GM21825 (cell line): ENCODE results near the gene SH2D3C.
A peak's percentile ranks its signal among the peaks of the same experiment; 100 is the strongest.

Source experiments
- ATAC-seq: cut with Tn5 transposase; IDR thresholded peaks from one replicate; pipeline ENCODE4 v1.9.1; 2021; ENCODE audit warnings: mild to moderate bottlenecking, moderate library complexity; ENCODE audit not compliant: unreplicated experiment

The SH2D3C gene

DNA sequence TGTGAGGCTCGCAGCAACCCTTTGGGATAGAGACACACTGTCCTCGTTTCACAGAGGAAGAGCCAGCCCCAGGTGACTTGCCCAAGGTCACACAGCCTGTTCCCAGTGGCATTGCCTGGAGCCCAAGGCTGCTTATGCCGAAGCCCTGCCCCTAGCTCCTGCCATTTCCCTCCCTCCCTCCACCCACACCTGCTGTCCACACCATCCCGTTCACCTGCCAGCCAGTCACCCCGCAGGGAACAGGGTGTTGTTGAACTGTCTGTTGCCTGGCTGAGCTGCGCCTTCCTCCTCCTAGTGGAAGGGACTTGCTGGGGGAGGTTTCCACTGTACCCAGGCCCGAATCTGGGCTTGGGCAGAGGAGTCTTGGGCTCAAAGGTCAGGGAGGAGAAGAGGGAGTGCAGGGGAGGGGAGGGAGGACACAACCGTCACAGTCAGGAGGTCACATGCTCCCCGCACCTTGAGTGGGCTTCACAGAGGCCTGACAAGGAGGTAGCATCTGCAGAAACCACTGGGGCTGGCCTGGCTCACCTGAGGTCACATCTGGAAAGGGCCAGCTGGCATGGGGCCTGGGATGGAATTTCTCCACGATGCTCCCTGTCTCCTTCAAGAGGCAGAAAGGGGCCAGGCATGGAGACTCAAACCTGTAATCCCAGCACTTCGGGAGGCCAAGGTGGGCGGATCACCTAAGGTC is 56.3 kb downstream of the SH2D3C start:
- no peak for ATAC-seq

DNA sequence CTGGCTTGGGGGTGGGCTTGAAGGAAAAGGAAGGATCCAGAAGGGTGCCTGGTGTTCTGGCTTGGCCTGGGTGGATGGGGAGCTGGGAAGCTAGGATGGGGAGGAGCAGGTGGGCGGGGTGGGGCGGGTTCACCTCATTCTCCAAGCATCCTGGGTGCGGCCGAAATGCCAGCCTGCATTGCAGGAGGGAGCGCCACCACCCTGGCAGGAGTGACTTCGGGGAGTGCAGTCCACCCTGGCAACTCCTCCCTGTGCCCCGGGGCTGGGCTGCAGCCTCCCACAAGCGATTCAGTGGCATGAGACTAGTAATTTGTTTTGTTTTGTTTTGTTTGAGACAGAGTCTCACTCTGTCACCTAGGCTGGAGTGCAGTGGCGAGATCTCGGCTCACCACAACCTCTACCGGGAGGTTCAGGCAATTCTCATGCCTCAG is 57.1 kb downstream of the SH2D3C start:
- ATAC-seq = no peak

DNA sequence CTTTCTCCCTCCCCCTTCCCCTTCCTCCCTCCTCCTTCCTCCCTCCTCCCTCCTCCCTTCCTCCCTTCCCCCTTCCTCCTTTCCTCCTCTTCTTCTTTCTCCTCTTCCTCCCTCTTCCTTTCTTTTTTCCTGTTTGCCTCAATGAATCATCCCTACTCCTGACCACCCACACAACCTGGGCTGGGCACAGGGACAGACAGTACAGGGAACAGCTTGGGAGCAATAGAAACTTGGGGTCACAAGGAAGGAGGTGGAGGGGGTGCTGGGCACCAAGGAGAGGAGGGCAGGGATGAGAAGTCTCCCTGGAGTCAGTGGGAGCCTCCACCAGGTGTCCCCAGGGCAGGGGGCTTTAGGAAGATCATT is 57.6 kb downstream of the SH2D3C start:
- ATAC-seq = no peak

DNA sequence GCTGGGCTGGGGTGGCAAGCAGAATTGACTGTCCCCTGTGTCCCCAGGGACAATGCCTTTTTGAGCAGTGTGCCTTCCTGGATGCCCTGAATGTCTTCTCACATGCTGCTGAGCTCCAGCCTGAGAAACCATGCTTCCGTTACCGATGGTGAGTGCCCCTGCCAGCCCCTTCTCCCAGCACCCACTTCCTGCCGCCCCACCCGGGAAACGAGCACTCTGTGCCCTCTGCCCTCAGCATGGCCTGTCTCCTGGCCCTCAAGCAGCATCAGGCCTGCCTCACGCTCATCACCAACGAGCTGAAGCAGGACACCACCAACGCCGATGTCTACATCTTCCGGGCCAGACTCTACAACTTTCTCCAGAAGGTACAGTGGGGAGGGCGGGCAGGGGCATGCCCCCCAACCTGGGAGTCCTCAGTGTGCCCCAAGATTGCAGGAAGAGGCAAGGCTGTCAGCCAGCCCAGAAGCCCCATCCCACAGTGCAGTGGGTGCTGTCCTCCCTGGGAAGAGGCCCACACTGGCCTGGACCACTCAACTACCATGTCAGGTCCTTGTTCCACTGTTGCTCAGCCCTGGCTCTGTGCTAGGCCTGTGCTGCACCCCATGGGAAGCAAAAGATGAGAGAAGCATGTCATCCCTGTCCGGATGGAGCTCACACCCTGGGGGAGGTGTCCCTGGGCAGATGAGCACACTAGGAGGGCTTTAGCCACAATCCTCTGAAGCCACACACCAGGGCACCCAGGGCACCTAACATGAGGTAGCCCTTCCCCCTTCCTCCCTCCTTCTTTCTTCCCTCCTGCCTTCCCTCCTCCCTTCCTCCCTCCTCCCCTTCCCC is 58.2 kb downstream of the SH2D3C start:
- no peak for ATAC-seq

DNA sequence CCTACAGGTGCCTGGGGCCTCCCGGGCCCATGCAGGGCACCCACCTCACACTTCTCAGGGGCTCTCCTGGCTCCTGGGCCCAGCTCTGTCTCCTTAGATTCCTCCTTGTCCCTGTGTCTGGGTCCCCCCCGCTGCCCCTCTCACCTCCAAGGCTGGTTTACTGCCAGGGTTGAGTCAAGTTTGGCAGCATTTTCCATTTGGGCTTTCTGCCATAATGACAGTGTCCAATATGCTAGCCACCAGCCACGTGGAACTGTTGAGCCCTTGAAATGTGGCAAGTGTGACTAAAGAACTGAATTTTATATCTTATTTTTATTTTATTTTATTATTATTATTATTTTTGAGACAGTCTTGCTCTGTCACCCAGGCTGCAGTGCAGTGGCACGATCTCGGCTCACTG is 60.7 kb downstream of the SH2D3C start:
- ATAC-seq = no peak

DNA sequence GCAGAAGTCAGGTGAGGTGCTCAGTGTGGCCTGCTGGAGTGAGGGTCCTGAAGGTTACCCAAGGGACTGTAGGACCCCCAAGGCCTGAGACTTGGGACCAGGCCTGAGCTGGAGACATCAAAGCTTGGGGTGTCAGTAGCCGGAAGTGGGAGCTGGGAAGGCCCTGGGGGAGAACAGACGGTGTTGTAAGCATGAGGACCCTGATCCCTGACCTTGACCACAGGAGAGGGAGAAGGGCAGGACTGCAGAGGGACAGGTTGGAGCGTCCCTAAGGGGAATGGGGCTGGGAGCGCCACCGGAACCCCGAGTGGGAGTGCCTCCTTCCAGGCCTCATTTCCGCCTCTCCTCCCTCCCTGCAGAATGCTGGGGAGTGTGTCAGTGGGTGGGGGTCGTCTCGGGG is 62.1 kb downstream of the SH2D3C start:
- ATAC-seq = no peak

DNA sequence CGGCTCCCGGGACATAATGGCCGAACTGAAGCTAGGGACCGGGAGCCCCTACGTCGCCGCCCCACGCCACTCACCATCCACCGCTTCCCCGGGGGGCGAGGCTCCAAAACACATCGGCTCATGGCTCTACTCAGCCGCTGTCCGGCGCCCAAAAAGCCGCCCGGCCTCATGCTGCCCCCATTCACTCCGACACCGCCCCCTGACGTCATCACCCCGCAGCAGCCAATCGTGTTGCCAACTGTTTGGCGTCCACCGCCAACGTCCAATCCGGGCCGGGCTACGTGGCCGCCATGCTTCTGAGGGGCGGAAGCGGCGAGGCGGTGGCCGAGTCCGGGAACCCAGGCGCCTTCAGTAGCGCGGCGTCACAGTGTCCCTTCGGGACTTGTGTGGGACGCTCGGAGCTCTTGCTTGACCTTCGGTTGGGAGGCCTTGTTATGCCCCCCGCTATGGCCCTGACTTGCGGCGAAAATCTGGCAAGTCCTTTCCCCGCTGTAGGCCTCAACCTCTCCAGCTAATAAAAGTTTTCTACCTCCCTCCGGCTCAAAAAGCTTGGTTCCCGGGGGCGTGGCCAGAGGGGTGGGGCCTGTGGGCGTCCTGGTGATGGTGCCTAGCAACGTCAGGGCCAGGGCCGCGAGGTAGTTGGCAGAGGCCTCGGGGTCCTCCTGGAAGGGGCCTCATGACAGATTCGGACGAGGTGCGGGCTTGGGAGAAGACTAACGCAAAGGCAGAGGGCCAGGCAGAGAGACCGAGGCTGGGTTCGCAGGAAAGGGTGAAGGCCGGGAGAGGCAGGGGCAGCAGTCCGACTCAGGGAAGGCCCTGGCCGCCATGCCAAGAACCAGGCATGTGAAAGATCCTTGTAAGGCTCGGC is 62.8 kb downstream of the SH2D3C start, which contains the start of the genes PTRH1 and TTC16:
PTRH1 (minus strand) TSS at position 194 of the 868 bp plus-strand sequence; CDS start at position 170, 24 bp downstream.
TTC16 (plus strand) TSS at position 610 of the 868 bp plus-strand sequence; CDS start at position 677, 67 bp downstream.
- peak; percentile 84 for ATAC-seq

DNA sequence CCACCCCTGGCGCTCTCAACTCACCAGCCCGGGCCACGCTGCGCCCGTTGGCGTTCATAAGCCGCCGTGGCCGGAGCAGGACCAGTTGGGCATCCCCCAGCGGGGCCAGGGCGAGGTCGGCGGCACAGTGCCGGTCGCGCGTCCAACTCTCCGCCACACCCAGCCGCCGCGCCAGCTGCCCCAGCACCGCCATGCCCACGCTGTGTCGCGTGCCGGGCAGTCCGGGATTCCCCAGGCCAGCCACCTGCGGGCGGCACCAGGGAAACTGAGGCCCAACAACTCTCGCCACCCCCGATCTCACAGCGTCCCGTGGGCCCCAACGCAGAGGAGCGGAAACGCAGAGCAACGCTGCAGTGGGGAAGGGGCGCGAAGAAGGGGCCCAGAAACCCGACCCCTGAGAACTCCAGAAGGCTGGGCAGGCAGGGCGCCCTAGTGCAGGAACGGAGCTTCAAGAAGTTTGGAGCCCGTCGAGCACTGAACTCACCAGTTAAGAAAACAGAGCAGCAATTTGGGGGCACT is 63.5 kb downstream of the SH2D3C start:
- peak; percentile 6 for ATAC-seq

- no peak for ATAC-seq
Measured at GRCh38 chr9:127714020-127714750, 64.3 kb downstream of the SH2D3C start.

DNA sequence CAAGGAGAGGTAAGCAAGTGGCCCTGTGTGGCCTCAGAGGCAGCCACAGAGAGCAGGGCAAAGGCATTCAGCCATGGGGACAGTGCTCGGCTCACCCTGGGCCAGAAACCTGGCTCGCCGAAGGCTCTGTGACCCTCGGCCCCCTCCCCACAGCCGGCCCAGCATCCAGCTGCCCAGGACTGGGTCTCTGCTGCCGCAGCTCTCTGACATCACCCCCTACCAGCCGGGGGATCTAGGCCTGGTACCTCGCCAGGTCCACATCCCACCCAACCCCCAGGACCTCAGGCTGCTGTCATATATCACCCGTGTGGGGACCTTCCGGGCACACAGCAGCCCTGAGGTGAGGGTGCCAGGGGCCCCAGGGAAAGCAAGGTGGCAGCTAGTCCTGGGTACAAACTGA is 65.6 kb downstream of the SH2D3C start:
- ATAC-seq = no peak

GRCh38 chr9:127712371-127712770 is 66.1 kb downstream of the SH2D3C start:
- ATAC-seq = no peak

DNA sequence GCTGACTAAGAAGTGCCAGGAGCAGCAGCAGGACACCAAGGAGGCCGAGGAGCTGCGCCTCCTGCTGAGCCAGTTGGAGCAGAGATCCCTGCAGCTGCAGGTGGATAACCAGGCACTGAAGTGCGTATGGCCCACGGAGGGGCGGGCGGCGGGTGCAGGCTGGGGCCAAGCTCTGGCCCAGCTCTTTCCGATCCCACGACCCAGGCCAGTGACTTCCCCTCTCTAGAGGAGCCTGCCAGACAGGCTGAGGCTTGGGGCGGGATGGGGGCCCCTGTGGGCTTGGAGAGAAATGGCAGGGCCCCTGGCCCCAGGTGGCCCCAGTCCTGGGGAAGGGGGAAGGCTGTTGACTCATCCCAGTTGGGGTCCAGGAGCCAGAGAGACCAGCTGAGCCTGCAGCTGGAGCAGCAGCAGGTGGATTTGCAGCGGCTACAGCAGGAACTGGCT is 66.6 kb downstream of the SH2D3C start:
- no peak for ATAC-seq

GRCh38 chr9:127711226-127711701 is 67.2 kb downstream of the SH2D3C start:
- no peak for ATAC-seq

DNA sequence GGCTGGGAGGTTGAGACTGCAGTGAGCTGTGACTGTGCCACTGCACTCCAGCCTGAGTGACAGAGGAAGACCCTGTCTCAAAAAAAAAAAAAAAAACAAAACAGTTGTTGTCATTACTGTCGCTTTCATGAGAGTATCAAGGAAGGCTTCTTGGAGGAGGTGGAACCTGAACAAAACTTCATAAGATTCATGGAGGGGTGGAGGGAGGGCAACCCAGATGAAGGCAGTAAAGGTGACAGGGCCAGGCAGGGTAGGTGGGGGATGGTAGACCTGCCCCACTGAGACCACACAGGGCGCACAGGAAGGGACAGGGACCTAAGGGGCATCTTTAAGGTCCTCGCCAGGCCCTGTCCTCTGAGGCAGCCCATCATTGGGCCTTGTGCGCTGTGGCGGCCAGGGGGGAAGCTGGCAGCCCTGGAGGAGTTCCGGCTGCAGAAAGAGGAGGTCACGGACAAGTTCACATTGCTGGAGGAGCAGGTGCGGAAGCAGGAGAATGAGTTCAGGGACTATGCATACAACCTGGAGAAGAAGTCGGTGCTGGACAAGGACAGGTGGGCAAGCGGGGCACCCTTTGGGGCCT is 68.2 kb downstream of the SH2D3C start:
- ATAC-seq = no peak

DNA sequence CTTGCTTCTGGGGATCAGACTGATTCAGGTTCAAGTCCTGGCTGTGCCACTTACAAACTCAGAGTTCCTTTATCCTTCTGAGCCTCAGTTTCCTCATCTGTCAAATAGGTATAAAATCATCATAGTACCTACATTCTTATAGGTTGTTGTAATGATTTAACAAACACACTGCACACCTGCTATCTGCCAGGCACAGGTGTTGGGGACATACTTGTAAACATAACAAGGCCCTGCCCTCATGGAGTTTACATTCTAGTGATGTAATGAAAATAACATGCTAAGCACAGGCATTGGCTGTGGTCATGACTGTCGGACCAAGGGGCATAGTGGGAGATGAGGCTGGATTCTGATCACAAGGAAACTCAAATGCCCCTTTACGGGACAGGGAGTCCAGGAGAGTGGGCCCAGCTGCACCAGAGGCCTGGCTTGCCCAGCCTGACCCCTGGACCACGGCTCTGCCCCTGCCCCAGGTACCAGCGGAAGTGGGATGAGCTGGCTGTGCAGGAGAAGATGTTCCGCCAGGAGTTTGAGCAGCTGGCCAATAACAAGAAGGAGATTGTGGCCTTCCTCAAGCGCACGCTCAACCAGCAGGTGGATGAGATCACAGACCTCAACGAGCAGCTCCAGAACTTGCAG is 69.4 kb downstream of the SH2D3C start:
- ATAC-seq = no peak

DNA sequence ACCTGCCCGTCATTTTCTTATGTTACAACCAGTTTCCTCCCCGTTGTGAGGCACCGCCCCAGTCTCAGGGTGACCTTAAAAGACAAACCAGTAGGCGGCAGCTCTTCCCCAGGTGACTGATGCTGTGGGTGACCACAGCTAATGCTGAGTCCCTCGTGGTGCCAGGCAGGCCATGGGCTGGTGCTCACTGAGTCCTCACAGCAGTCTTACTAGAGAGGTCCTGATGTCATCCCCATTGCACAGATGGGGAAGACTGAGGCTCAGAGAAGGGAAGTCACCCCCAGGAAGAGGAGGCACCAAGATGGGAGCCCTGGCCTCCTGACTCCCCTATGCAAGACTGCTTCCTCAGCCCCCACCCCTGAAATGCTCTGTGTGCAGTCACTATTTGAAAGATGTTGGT is 70.7 kb downstream of the SH2D3C start:
- no peak for ATAC-seq

DNA sequence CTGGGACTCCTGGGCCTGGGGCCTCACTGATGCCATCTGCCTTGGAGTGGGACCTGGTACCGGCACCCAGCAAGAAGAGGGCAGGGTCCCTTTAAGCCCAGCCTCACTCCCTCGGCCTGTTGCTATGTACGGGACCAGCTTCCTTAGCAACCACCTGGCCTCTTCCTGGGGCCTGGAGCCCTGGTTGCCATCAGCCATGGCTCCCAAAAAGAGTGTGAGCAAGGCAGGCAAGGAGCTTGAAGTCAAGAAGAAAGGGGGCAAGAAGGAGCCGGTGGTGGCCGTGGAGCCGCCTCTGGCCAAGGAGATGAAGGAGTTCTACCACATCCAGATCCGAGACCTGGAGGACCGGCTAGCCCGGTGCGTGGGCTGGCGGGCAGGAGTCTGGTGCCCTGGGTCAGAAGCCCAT is 71.6 kb downstream of the SH2D3C start, which contains the start of gene CFAP157:
CFAP157 (plus strand) TSS at position 153 of the 406 bp plus-strand sequence; CDS start at position 197, 44 bp downstream.
- no peak for ATAC-seq

DNA sequence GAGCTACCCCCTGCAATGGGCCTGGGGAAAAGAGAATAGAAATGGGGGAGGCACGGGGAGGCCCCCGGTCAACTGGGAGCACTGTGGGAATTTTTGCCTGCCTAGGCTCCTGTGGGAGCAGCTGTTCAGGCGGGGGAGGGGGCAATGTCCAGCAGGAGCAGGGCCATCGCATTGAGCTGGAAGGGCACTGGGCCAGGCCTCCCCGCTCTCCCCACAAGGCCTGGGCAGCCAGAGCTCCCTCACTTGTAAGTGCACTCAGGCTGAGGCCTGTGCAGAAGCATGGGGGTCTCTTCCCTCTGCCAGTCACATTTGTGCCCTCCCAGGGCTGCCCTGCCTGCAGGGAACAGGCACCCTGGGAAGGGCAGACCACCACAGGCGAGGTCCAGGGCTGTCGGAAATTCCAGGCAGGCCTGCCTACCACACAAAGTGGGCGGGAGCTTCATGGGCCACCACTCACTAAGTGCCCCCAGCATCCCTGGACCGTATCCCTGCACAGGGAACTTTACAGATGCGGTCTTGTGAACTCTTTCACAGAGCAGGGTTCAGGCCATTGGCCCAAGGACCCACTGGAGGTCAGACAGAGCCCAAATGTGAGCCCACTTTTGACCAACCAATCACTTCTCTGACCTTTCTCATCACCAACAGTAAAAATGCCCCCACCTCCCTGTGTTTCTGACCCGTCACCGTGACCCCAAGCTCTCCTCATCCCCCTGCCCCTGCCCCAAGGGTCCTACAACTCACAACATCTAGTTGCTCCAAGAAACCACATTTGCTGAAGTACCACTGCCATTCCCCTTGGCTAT is 72.7 kb downstream of the SH2D3C start:
- ATAC-seq = no peak
